GM19324 (cell line): ENCODE results near the gene LHX6.

Experiments used
- ATAC-seq: cut with Tn5 transposase; IDR thresholded peaks from one replicate; pipeline ENCODE4 v1.9.1; 2021; ENCODE audit warnings: mild to moderate bottlenecking, moderate library complexity; ENCODE audit not compliant: unreplicated experiment, low FRiP score

The LHX6 gene

DNA sequence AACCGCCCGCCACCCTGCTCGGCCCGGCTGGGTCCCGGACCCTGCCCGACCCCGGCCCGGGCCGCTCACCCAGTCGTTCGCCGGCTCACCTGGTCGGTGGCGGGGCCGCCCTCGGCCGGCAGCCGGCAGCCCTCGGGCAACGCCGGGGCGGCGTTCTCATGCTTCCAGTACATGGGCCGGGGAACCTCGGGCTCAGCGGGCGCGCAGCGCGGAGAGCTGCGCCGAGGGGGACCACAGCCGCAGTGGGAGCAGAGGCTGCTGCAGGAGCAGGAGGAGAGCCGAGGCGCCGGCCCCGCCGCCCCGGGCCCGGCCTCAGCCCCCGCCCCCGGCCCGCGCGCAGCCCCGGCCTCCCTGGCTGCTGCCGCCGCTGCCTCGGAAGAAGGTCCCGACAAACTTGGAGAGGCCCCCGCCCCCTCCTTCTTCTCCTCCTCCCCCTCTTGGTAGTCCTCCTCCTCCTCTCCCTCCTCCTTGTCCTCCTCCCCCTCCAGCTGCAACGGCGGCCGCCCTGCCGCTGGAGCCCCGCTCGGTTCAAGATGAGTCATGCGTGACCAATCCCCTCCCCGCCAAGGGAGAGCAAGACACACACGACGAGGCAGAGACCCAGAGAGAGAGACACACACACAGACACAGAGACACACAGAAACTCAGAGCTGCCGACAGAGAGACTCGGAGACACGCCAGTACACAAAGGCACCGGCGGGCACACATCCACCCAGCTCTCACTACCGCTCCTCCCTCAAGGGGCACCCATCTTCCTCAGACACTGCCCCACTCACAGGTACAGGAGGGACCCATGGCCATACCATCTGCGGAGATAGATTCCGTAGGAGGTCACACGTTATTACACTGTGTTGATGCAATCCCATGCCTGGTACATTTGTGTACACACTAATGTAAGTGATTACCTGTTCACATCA, at the start of gene LHX6:
LHX6 (minus strand) TSS at position 390 of the 917 bp plus-strand sequence; CDS start at position 173, 217 bp downstream.
- ATAC-seq = no peak

DNA sequence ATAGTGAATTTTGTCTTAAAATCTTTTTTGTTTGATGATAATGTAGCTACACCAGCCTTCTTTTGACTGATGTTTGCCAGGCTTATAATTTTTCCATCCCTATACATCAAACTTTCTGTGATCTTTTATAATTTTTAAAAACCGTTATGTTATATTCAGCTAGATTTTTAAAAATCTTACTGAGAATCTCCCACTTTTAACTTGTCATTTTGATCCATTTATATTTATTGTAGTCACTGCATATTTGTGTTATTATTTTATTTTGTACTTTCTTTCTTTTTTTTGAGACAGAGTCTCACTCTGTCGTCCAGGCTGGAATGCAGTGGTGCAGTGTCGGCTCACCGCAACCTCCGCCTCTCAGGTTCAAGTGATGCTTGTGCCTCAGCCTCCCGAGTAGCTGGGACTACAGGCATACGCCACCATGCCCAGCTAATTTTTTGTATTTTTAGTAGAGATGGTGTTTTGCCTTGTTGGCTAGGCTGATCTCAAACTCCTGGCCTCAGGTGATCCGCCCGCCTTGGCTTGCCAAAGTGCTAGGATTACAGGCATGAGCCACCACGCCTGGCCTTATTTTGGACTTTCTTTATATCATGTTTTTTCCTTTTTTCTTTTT, 48.6 kb upstream of the LHX6 start:
- ATAC-seq = no peak

GRCh38 chr9:122276096-122276495, 47.3 kb upstream of the LHX6 start:
- no peak for ATAC-seq

DNA sequence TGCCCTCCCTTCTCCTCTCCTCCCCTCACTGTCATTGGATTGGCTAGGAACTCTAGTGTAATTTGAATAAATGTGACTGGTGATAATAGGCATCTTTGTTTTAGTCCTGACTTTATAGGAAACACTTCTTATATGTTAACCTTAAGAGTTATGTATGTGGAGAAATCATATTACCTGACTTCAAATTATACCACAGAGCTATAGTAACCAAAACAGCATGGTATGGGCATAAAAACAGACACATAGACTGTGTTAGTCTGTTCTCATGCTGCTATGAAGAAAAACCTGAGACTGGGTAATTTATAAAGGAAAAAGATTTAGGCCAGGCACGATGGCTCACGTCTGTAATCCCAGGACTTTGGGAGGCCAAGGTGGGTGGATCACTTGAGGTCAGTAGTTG, 45.3 kb upstream of the LHX6 start:
- ATAC-seq = no peak

DNA sequence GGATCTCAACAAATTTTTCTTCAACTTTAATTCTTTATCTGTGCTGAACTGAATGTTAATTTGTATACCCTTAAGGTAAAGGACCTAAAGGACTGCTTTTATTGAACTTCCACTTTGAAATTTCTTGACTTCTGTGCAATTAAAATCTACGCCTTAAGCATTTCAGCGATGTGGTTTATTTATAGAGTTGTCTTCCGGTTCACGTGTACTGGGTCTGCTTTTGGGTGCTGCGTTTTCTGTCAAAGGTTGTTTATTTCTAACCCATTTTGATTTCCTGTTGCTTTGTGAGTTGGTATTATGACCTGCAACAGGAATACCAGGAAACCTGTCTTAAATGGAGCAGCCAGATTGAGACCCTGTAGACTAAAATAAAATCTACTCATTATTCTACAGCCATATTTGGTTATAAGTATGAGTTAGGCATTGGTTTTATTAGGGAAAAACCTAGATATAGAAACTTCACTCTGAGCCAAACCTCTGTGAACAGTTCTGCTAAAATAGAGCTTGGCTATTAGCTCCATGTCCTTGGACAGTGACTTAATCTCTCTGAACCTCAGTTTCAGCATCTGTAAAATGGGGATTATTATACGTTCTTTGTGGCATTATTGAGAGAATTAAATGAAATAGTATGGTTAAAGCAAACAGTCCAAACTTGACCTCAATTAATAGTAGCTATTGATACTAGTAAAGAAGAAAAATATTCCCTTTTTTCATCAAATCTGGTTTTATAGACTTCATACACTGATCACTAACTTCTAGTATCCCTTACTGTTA, 39.5 kb upstream of the LHX6 start:
- ATAC-seq = no peak

DNA sequence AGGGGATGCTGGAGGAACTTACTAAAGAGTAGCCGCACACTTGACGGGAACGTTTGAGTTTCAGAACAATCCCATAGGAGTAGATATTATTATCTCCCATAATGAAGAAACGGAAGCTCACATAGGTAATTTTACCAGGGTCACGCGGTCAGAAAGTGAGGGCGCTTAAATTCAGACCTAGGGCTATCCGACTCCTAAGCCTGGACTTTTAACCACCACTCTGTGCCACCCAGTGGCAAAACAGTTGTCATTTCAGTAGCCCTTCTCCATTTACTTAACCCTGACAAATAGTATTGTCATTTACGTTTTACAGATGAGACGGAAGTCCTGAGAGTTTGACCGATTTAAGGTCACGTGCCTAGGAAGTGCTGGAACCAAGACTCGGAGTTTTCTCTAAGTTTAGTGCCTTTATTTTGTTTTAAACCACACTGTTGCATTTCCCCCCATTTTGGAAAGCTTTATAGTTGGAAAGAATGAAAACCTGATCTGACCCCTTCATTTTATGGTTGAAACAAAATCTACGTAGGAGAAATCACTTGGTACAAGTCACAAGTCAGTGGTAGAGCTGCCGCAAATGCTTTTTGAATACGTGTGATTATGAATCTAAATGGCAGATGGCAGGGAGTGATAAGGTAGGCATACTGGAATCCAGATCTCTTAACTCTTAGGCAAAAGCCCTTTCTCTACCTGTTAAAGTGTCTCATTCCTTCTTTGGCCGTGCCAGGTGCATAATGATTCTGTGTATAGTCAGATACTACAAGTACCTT, 36.6 kb upstream of the LHX6 start:
- peak; percentile 18 for ATAC-seq

- peak; percentile 96 for ATAC-seq
Measured at GRCh38 chr9:122264360-122265148, 35.8 kb upstream of the LHX6 start, which contains the start of the genes MRRF and RBM18. Gene MRRF, plus strand, starts transcription at chr9:122264882. Its CDS starts 6,010 bp downstream, at chr9:122270892. Gene RBM18, minus strand, starts transcription at chr9:122264840. Its CDS starts 3,348 bp downstream, at chr9:122261492.

DNA sequence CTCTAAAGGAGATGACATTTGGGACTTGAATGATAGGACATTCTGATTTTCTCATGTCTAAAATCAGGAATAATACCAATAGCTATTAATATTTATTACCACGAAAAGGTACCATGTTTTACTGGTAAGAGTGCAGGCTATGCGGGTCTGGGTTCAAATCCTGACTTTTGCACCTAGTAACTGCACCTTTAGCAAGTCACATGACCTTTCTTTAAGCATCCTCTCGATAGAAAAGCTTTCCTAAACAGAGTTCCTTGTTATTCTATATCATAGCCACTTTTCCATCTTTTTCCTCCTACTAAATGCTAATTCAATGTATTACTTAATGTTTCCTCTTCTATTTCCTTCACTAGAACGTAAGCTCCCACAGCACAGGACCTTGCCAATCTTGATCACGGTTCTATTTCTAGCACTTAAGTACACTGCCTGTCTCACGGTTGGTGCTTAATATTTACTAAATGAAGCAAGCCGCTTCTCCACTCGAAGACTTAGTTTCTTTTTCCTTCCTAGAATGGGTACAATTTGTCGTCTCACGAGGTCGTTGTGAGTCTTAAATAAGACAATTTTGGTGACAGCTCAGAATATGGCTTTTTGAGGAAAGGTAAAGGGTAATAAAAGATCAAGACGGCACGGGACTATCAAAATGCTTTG, 35.1 kb upstream of the LHX6 start:
- ATAC-seq = no peak

DNA sequence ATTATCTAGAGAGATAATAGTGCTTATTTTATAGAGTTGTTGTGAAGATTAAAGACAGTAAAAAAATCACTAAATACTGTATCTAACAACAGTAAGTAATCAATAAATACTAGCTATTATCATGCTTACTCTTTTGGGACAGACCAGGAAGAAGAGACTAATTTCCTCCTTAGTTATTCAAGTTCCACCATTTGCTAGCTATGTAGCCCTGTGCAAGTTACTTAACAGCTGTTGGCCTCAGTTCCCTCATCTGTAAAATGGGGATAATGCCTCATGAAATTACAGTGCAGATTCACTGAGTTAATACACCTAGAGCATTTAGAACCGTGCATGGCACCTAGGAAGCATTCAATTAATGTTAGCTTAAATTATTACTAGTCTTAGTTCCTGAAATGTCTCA, 33.3 kb upstream of the LHX6 start:
- no peak for ATAC-seq

DNA sequence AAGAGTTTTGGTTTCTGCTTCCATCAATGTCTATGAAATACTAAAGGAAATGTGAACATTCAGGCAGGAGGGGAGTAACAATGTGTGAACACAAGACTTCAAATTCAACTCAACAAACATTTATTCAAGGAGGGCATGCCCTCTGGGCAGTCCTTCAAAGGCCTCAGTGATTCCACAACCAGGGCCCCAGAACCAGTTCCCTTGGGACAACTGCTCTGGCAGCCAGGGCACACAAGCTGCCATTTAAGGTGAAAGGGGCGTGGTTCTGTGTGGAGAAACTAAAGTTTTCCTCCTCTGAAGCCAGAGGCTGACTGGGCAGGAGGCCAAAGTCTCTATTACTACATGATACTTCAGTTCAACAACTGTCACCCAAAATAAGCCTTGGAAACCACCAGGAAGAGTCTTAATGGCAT, 32.7 kb upstream of the LHX6 start:
- ATAC-seq = no peak

DNA sequence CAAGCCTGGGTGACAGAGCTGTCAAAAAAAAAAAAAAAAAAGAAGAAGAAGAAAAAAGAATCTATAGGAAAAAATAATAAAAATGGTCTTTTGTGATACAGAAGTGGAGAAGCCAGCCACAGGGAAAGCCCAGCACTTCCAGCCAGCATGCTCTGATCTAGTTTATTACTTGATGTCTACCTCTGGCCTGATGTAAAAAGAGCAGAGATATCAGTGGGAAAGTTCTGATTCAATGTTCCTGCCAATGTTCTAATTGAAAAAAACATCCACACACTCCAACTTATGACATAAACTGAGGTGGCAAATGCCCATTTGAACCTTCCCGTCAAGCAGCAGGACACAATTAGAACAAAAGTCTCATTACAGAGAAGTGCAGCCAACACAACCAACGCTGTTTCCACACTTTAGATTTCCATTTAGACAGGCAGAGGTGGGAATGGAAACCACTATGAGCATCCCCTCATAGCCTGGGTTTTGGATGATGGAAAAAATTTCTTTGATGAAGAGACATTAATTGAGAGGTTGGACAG, 30.2 kb upstream of the LHX6 start:
- ATAC-seq = no peak

DNA sequence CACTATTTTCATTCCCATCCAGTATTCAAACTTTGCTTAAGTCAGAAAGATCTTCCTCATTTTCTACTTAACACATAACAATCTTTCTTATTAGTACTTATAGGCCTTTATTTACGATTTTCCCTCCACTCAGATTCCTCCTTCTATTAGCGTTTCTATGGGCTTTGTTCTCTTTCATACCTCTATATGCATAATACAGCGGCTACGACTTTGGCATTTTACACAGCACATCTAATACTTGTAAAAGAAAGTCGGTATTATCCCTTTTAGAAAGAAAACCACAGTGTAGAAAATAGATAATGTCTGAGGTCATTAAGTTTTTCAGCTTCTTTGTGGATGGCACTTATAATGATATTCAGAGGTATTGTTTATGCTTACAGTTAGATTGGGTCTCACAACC, 27.4 kb upstream of the LHX6 start:
- ATAC-seq = no peak

- ATAC-seq = no peak
Measured at GRCh38 chr9:122254761-122255160, 26.0 kb upstream of the LHX6 start.

DNA sequence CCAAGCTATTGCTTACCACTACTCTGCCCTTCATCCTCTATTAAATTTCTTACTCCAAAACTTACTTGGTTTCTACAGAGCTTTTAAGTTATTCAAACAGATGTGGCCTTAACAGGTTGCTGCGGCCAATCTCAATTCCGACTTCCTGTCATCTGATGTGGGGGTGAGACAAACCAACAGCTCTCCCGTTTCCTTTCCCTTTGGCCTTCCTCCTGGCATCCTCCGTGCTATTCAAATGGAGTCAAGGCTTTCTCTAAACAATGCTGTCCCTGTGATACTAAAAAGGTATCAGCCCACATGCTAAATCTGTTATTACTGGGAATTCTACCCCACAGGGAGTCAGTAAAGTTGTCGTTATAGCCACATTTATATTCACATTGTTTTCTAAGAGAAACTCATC, 24.0 kb upstream of the LHX6 start:
- no peak for ATAC-seq

GRCh38 chr9:122251351-122251750, 22.6 kb upstream of the LHX6 start:
- ATAC-seq = no peak

DNA sequence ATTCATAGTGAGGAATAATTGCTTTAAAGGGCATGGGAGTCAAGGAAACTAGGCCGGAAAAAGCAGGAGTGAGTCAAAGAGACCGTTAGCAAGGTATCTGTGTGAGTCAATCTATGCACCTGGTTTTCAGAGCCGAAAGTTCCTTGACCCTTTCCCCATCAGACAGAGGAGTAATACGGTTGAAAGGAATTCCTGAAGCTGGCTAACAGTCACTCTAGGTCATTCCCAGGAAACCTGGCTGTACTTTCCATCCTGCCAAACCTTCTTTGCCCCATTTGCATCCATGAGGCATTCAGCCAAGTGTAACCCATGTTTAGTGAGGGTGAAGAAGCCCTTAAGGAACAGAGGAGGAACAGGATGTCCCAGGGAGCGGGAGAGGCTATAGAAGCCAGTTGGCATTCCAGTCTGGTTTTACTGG, 19.7 kb upstream of the LHX6 start:
- ATAC-seq = no peak

- no peak for ATAC-seq
Measured at GRCh38 chr9:122246666-122247065, 17.9 kb upstream of the LHX6 start.

- no peak for ATAC-seq
Measured at GRCh38 chr9:122244349-122244748, 15.6 kb upstream of the LHX6 start.

DNA sequence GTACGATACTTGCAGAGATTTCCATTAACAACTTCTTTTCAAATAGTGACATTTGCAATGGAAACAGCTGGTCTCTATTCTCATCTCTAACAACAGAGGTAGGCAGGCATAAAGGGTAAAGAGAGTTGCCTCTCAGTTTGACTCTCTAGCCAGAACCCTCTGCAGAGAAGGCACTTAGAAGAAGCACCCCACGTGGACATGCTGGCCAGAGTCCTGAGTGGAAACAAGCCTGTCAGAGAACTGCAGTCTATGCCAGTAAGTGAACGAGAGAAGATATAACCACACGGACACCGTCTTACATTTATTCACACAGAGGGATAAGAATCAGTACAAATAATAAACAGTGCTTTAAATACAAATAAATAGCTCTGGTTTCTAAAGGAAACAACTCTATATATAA, 11.0 kb upstream of the LHX6 start:
- no peak for ATAC-seq
